GM18519 (cell line): ENCODE data around the gene RETREG3.
A peak's percentile ranks its signal among the peaks of the same experiment; 100 is the strongest.
"Not testable (repeated sequence)": the region's sequence is repeated elsewhere in the genome, so short reads cannot be mapped to it uniquely, and the experiment has no call there.

Experiments
- ATAC-seq: cut with Tn5 transposase; IDR thresholded peaks from one replicate; pipeline ENCODE4 v1.9.1; 2021; ENCODE audit warnings: mild to moderate bottlenecking, moderate library complexity; ENCODE audit not compliant: unreplicated experiment, low FRiP score

RETREG3 gene

DNA sequence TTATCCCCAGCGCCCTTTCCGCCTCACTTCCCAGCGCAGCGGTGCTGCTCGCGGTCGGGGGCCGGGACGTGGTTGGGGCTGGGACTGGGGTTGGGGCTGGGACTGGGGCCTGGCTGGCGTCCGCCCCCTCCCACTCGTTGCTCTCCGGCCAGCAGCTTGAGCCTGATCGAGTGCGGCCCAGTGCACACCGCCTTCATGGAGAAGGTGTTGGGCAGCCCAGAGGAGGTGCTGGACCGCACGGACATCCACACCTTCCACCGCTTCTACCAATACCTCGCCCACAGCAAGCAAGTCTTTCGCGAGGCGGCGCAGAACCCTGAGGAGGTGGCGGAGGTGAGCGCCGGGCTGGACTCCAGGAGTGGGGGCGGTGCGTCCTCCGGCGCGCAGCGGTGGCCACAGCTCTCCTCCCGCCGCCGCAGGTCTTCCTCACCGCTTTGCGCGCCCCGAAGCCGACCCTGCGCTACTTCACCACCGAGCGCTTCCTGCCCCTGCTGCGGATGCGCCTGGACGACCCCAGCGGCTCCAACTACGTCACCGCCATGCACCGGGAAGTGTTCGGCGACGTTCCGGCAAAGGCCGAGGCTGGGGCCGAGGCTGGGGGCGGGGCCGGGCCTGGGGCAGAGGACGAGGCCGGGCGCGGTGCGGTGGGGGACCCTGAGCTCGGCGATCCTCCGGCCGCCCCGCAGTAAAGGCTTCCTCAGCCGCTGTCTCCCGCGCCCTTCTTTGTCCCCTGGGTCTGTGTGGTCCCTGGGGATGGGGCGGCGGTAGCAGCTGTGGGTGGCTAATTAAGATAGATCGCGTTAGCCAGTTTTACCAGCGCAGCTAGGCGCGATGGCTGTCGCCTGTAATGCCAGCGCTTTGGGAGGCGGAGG is 54.7 kb downstream of the RETREG3 start:
- peak; percentile 56 for ATAC-seq

DNA sequence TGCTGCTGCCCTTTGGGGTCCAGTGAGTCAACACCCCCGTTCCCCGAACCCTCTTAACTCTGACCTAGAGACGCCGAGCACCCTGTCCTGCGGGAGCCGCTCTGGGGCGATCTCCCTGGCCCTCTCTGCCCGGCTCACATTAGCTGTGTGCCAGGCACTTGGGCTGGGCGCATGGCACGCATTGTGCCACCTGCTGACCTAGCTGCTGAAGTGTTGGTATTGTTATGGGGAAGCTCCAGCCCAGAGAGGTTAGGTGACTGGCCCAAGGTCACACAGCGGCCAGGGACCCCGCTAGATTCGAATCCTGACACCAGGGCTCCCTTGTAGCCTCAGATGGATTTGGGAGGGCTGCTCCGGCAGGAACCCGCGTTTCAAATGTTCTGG is 55.3 kb downstream of the RETREG3 start:
- no peak for ATAC-seq

GRCh38 chr17:42553161-42553818 is 55.9 kb downstream of the RETREG3 start:
- no peak for ATAC-seq

DNA sequence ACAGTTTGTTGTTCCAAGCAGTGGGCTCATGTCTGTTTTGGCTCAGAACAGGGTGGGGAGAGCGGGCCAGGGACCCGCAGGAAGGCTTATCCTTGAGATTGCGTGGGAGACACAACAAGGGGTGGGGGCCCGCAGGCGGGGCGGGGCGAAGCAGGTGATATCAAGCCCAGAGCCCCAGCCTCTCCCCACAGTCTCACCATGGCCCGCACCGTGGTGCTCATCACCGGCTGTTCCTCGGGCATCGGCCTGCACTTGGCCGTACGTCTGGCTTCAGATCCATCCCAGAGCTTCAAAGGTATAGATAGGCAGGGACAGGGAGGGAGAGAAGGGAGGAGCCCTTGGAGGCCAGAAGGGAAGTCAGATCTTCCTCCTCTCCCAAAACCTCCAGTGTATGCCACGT is 56.4 kb downstream of the RETREG3 start, which contains the start of gene HSD17B1:
Gene HSD17B1 (plus strand): TSS at position 188 of the 400 bp plus-strand sequence. CDS start 11 bp downstream, at position 199.
- ATAC-seq, result not testable (repeated sequence)

- no peak for ATAC-seq
These were observed 60.0 kb downstream of the RETREG3 start for GRCh38 chr17:42548993-42549755.

- no peak for ATAC-seq
These were observed 60.9 kb downstream of the RETREG3 start for GRCh38 chr17:42548070-42548837.

DNA sequence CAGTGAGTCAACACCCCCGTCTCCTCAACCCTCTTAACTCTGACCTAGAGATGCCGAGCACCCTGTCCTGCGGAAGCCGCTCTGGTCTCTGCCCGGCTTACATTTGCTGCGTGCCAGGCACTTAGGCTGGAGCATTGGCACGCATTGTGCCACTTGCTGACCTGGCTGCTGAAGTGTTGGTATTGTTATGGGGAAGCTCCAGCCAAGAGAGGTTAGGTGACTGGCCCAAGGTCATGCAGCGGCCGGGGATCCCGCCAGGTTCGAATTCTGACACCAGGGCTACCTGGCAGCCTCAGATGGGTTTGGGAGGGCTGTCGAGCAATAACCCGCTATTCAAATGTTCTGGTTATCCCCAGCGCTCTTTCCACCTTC is 61.5 kb downstream of the RETREG3 start:
- no peak for ATAC-seq

- no peak for ATAC-seq
These were observed 62.1 kb downstream of the RETREG3 start for GRCh38 chr17:42547001-42547461.

- not testable (repeated sequence) for ATAC-seq
These were observed 63.2 kb downstream of the RETREG3 start for GRCh38 chr17:42545755-42546505.

- ATAC-seq, result no peak
These were observed 64.3 kb downstream of the RETREG3 start for GRCh38 chr17:42544874-42545283.

GRCh38 chr17:42543190-42544079 is 65.7 kb downstream of the RETREG3 start:
- ATAC-seq, result no peak

- ATAC-seq, result no peak
These were observed 67.9 kb downstream of the RETREG3 start for GRCh38 chr17:42541041-42541833.

DNA sequence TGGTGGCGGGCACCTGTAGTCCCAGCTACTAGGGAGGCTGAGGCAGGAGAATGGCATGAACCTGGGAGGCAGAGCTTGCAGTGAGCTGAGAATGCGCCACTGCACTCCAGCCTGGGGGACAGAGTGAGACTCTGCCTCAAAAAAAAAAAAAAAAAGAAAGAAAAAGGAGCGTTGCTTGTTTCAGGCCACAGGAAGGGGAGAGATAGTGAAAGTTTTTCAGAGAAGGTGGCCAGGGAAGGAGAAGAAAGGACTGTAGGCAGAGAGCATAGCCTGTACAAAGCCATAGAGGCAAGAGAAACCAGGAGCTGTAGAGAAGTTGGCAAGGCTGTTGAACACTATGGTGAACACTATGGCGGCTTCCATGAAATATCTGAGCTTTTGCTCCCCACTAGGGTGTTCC is 68.6 kb downstream of the RETREG3 start:
- not testable (repeated sequence) for ATAC-seq

DNA sequence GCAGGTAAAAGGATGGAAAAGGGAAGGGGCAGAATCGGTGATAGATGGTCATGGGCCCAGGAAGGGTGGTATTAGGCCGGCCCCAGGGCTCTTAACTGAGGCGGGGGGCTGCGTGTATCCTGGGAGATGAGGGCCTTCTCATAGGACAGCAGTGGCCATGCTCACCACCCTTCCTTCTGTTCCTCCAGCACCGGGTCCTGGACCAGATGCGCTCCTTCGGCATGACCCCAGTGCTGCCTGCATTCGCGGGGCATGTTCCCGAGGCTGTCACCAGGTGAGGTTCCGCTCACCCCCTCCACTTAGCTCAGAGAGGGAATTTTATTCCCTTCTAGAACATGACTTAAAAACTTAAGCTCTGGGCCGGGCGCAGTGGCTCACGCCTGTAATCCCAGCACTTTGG is 70.7 kb downstream of the RETREG3 start:
- no peak for ATAC-seq

DNA sequence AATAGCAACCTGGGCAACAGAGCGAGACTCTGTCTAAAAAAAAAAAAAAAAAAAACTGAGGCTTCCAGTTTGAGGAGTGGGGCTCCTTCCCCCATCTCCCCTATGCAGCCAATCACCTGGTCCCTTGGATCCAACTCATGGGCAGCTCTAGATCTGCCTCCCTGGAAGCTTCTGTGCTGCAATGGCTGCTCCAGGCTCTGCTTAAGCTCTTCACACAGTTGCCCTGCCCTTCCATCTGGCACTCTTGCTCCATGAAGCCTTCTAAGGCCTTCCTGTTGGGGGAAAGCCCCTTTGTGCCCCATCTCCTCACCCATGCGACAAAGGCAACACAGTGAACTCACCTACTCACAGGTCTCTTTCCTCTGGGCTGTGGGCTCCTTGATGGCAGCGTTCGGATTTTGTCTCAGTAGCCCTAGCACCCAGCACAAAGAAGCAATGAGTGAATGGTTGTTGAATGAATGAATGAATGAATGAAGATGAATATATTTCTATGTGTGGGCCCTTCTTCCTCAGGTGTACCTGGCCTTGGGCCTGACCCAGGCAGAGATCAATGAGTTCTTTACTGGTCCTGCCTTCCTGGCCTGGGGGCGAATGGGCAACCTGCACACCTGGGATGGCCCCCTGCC is 71.2 kb downstream of the RETREG3 start:
- no peak for ATAC-seq

DNA sequence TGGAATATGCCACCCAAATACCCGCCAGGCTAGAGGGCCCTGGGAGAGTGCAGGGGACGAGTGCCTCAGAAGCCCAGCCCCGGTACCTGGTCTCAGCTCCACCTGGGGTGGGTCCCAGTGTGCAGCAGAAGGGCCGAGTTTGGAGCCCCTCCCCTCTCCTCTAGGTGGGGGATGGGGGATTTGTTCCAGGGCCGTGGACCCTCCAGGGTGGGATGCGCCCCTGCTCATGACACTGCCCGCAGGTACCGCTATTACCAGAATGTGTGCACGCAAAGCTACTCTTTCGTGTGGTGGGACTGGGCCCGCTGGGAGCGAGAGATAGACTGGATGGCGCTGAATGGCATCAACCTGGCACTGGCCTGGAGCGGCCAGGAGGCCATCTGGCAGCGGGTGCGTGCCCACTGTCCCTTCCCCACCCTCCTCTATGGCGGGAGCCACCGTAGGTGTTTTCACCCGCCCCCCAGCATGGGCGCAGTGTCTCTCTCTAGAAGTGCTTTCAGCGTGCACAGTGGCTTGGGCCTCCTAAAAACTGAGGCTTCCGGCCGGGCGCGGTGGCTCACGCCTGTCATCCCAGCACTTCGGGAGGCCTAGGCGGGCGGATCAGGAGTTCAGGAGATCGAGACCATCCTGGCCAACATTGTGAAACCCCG is 71.9 kb downstream of the RETREG3 start:
- ATAC-seq, result no peak
